Naive thymus-derived CD4-positive, alpha-beta T cell (primary cell): ENCODE results near the gene MCTP2. TPM values are rescaled to one million over a fixed set of nuclear protein-coding genes. Genes with fewer than 3 reads are reported as not detected.

Experiments used
- ATAC-seq: fragments of 150-1000 bp; cut with Tn5 transposase; 2 replicates; pipeline ENCODE4 v1.10.0; 2021; ENCODE audit warnings: mild to moderate bottlenecking, moderate library complexity
- CTCF ChIA-PET: fragments of 350-600 bp; sonication (Branson Sonifier 250); formaldehyde crosslinking; loops from one replicate; lab custom pipeline; 2021; ENCODE audit warnings: antibody characterized with exemption; lab: Charles Lee
- POLR2A ChIA-PET: fragments of 350-600 bp; sonication (Branson Sonifier 250); formaldehyde crosslinking; loops from one replicate; lab custom pipeline; 2021; ENCODE audit warnings: antibody characterized with exemption, inconsistent platforms; lab: Charles Lee
- DNase-seq, 9 donors: peaks; one replicate each; pipeline versions ENCODE4 v3.0.0 to v3.0.0-alpha.2; 2020 to 2022; ENCODE audit warnings: mixed read lengths in 1 of 9
- H3K27ac ChIP-seq: one replicate; pipeline ENCODE4 v1.7.0; 2013; ENCODE audit warnings: mild to moderate bottlenecking, low read depth, low read length, moderate library complexity
- H3K27me3 ChIP-seq, 2 donors: one replicate each; pipeline ENCODE4 v1.7.0; 2013; ENCODE audit warnings: low read length in 2 of 2, mild to moderate bottlenecking in 2 of 2, moderate library complexity in 2 of 2; ENCODE audit not compliant: control insufficient read depth in 2 of 2, insufficient read depth in 2 of 2
- H3K36me3 ChIP-seq, 3 experiments: 1 replicate in 2 of 3; 2 replicates in 1 of 3; pipeline ENCODE4 v1.7.0; 2013; ENCODE audit warnings: low read length in 3 of 3, mild to moderate bottlenecking in 3 of 3, moderate library complexity in 1 of 3; ENCODE audit not compliant: insufficient read depth in 3 of 3, control insufficient read depth in 2 of 3
- H3K4me1 ChIP-seq, 2 donors: one replicate each; pipeline ENCODE4 v1.7.0; 2013; ENCODE audit warnings: low read length in 2 of 2, mild to moderate bottlenecking in 2 of 2, moderate library complexity in 1 of 2; ENCODE audit not compliant: control insufficient read depth in 2 of 2, insufficient read depth in 2 of 2
- H3K4me3 ChIP-seq: 2 replicates; pipeline ENCODE4 v1.7.0; 2013; ENCODE audit warnings: mild to moderate bottlenecking, low read length
- H3K9me3 ChIP-seq, 3 experiments: 1 replicate in 2 of 3; 2 replicates in 1 of 3; pipeline ENCODE4 v1.7.0; 2013; ENCODE audit warnings: low read length in 3 of 3; ENCODE audit not compliant: control insufficient read depth in 2 of 3
- H3K27ac Mint-ChIP-seq, 9 donors: one replicate each; pipeline ENCODE4 v1.8.0; 2020 to 2022; ENCODE audit warnings: mixed read lengths in 9 of 9, mild to moderate bottlenecking in 8 of 9, moderate library complexity in 5 of 9, inconsistent platforms in 2 of 9
- H3K27me3 Mint-ChIP-seq, 5 donors: one replicate each; pipeline ENCODE4 v1.8.0; 2021 to 2022; ENCODE audit warnings: mixed read lengths in 5 of 5, mild to moderate bottlenecking in 1 of 5
- H3K36me3 Mint-ChIP-seq, 5 donors: one replicate each; pipeline ENCODE4 v1.8.0; 2020 to 2022; ENCODE audit warnings: mixed read lengths in 5 of 5, mild to moderate bottlenecking in 3 of 5, inconsistent platforms in 1 of 5
- H3K4me1 Mint-ChIP-seq, 7 donors: one replicate each; pipeline ENCODE4 v1.8.0; 2020 to 2022; ENCODE audit warnings: mixed read lengths in 7 of 7, mild to moderate bottlenecking in 3 of 7, inconsistent platforms in 1 of 7
- H3K4me3 Mint-ChIP-seq, 10 donors: one replicate each; pipeline ENCODE4 v1.8.0; 2020 to 2022; ENCODE audit warnings: mild to moderate bottlenecking in 10 of 10, mixed read lengths in 10 of 10, moderate library complexity in 6 of 10, inconsistent platforms in 2 of 10
- H3K9me3 Mint-ChIP-seq, 11 donors: one replicate each; pipeline ENCODE4 v1.8.0; 2020 to 2022; ENCODE audit warnings: mixed read lengths in 11 of 11, mild to moderate bottlenecking in 4 of 11, inconsistent platforms in 1 of 11, moderate library complexity in 1 of 11
- intact Hi-C, 2 donors: fragments of 100-400 bp; cut with micrococcal nuclease; formaldehyde crosslinking; loops; one replicate each; pipeline ENCODE4 v1.15.1; 2023
- polyA plus RNA-seq, 2 donors: library from polyadenylated mRNA; unstranded; fragments of 300-500 nt; fragmentation: Illumina TruSeq; gene quantifications; one replicate each; pipeline ENCODE4 v1.2.3, GENCODE V29; 2021
- total RNA-seq, 6 experiments: library from RNA in 5 of 6; stranded (reverse) in 5 of 6; gene quantifications; 1 replicate in 5 of 6; 2 replicates in 1 of 6; pipeline ENCODE4 v1.2.3 and lab custom pipeline; 2021 to 2026

MCTP2 gene
- total and polyA plus RNA-seq, 7 experiments from 2014 or later: 1.9 to 44.5 (median 17.0) TPM

DNA sequence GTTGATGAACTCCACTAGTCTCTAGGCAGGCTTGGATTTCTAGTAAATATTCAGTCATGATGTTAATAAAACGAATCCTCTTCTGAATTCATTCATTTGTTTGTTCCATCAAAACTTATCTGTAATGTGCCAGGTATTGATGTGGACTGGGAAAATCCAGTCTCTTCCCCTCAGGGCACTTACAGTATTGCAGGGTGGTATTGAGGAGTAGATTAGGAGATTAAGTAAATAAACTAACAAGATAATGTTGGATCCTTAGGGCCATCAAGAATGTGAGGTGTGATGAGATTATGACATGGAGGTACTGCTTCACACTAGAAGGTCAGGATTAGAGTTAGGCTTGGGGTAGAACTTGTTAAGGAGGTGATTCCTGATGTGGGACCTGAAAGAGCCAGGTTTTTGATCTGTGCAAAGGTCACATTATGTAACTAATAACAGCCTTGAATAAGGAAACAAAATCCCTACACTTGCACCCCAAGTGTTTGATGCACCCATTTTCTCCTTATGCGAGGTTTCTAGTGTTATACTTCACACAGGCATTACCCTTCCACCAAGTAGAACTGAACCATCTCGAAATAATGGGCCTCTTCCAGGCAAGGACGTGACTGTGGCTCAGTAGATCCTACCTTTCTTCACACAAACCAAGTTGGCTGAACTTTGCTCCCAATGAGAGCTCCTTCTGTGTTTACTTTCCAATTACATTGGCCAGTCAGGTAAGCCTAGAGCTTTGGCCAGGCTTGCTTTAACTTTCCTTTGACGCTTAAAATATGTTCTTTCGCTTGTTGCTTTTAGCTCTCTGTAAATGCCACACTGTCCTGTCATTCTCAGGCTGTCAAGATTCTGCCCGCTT lies 16.7 kb downstream of the MCTP2 start:
- Histone ChIP-seq H3K27ac (no peak overlapping the region), H3K4me1 (no peaks in the 10 kb centered on the region), H3K27me3 (no peaks in the 10 kb centered on the region), H3K9me3 (no peaks in the 10 kb centered on the region), H3K36me3 (no peaks in the 10 kb centered on the region), H3K4me3 (no peak overlapping the region)
- intact Hi-C loops: no loop called here
- ChIA-PET CTCF (no interaction called here), POLR2A (no interaction called here)
- H3K27ac Mint-ChIP-seq: no peak overlapping the region
- no peaks in the 10 kb centered on the region for H3K27me3 Mint-ChIP-seq
- DNase-seq (no peak), ATAC-seq (no peak)
- H3K36me3 Mint-ChIP-seq: peaks cover 0 to 39% (median 18%) of the 10 kb centered on the region in 5 donors
- H3K4me1 Mint-ChIP-seq: peaks cover under 1 to 37% (median 3%) of the 10 kb centered on the region in 7 donors
- H3K4me3 Mint-ChIP-seq: no peak overlapping the region
- H3K9me3 Mint-ChIP-seq: peaks cover 0 to 5% (median 2%) of the 10 kb centered on the region in 11 donors

DNA sequence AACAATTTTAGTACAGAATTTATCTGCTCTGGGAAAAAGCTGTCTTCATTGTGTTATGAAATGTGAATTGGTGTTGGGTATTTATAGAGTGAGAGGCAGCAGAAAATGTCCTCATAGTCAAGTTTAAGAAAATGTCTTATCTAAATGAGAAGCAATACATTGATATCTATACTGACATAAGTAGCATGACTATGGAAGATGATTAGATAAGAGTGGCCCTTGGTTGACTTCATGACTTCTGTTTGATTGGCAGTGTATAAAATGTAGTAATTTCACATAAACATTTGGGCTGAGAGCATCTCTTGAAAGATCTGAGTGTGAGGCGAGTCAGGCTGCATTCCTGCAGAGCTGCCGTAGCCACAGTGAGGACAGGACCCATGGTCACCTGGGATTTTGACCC lies 19.4 kb downstream of the MCTP2 start:
- ChIA-PET POLR2A (no interaction called here), CTCF (no interaction called here)
- intact Hi-C loops: no loop called here
- peaks cover 4 to 41% (median 22%) of the 10 kb centered on the region in 5 donors for H3K36me3 Mint-ChIP-seq
- no peak for DNase-seq
- no peaks in the 10 kb centered on the region for H3K27me3 Mint-ChIP-seq
- Histone ChIP-seq H3K9me3 (no peaks in the 10 kb centered on the region), H3K27me3 (no peaks in the 10 kb centered on the region), H3K4me1 (peaks cover 3 to 4% of the 10 kb centered on the region in 2 donors), H3K4me3 (no peak overlapping the region), H3K36me3 (no peaks in the 10 kb centered on the region), H3K27ac (no peak overlapping the region)
- H3K9me3 Mint-ChIP-seq: peaks cover 0 to 9% (median 4%) of the 10 kb centered on the region in 11 donors
- H3K4me3 Mint-ChIP-seq: no peak overlapping the region
- H3K27ac Mint-ChIP-seq: no peak overlapping the region
- ATAC-seq: no peak
- H3K4me1 Mint-ChIP-seq: peaks cover 9 to 56% (median 13%) of the 10 kb centered on the region in 7 donors

DNA sequence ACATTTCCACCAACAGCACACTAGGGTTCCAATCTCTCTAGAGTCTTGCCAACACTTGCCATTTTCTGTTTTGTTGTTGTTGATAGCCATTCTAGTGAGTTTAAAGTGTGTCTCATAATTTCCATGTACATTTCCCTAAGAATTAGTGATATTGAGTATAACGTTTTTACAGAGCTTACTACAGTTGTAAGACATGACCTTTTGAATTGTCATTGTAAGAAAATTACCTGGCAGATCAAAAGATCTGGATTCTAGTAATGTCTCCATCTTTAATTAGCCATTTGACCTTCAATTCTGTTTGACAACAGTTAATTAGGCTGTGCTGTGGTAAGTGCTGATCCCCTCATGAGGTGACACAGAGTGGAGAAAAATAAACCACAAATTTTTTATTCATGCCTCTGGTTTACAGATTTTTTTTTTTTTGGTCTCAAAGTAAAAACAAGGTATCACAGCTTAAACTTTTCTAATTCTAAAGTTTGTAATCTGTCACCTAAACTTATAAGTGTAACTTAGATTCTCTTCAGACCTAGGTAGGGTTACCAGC lies 20.9 kb downstream of the MCTP2 start:
- ChIA-PET POLR2A (no interaction called here), CTCF (no interaction called here)
- intact Hi-C loops: loop anchor here in 1 of 2 donors (2.0 kb wide), 1 partner anchor 21 kb away; no protein-coding TSS in a partner anchor
- ATAC-seq: no peak
- Mint-ChIP-seq H3K9me3 (peaks cover 0 to 9% (median 4%) of the 10 kb centered on the region in 11 donors), H3K4me3 (no peak overlapping the region), H3K27me3 (no peaks in the 10 kb centered on the region), H3K4me1 (peaks cover 9 to 66% (median 13%) of the 10 kb centered on the region in 7 donors), H3K36me3 (peaks cover 4 to 37% (median 22%) of the 10 kb centered on the region in 5 donors), H3K27ac (no peak overlapping the region)
- Histone ChIP-seq H3K4me1 (peaks cover 3 to 4% of the 10 kb centered on the region in 2 donors), H3K9me3 (no peaks in the 10 kb centered on the region), H3K4me3 (no peak overlapping the region), H3K36me3 (no peaks in the 10 kb centered on the region), H3K27ac (no peak overlapping the region), H3K27me3 (no peaks in the 10 kb centered on the region)
- no peak for DNase-seq

DNA sequence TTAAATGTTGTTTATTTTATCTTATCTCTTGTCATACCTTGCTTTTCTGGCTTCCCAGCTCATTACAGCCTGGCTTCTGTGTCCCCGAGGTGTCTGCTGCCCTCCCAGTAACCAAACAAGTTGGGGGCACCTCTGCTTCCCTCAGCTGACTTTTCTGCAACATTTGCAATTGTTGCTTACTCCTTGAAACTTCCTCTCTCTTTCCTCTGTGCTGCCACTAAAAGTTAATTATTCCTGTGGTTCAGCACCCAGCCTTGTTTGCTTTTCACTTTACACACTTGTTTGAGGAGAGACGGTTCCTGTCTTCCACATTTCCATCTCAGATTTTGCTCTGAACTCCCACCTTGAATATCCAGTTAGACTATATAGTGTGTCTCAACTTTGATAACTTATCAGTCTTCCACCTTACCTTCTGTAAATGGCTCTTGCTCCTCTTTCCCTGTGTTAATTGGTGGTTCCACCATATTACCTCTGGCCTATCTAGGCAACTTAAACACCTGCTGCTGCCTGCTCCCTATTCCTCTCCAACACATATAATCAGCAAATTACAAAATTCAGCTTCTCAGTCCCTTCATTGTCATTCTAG lies 21.6 kb downstream of the MCTP2 start:
- no peaks in the 10 kb centered on the region for H3K9me3 ChIP-seq
- no peak for ATAC-seq
- Mint-ChIP-seq H3K9me3 (peaks cover 0 to 9% (median 4%) of the 10 kb centered on the region in 11 donors), H3K4me3 (peak overlapping the region in 3 of 10 donors; percentile 2 to 45 (median 13)), H3K36me3 (peaks cover 4 to 33% (median 22%) of the 10 kb centered on the region in 5 donors), H3K27ac (no peak overlapping the region), H3K27me3 (no peaks in the 10 kb centered on the region), H3K4me1 (peaks cover 9 to 62% (median 14%) of the 10 kb centered on the region in 7 donors)
- CTCF ChIA-PET: no interaction called here
- no peak for DNase-seq
- H3K4me1 ChIP-seq: peaks cover 3 to 4% of the 10 kb centered on the region in 2 donors
- no peaks in the 10 kb centered on the region for H3K27me3 ChIP-seq
- H3K4me3 ChIP-seq: no peak overlapping the region
- intact Hi-C loops: loop anchor here in 1 of 2 donors (2.0 kb wide), 1 partner anchor 20 kb away; no protein-coding TSS in a partner anchor
- POLR2A ChIA-PET: interaction anchor here (0.7 kb wide), 1 partner anchor 420 kb away, joined by 5 read pairs; no protein-coding TSS in a partner anchor
- H3K27ac ChIP-seq: no peak overlapping the region
- H3K36me3 ChIP-seq: no peaks in the 10 kb centered on the region

GRCh38 chr15:94253742-94254141 lies 22.4 kb downstream of the MCTP2 start:
- Histone ChIP-seq H3K27ac (no peak overlapping the region), H3K27me3 (no peaks in the 10 kb centered on the region), H3K36me3 (no peaks in the 10 kb centered on the region), H3K4me1 (peaks cover 3 to 4% of the 10 kb centered on the region in 2 donors), H3K4me3 (no peak overlapping the region), H3K9me3 (no peaks in the 10 kb centered on the region)
- peak overlapping the region in 2 of 9 donors; percentile 13 to 26 for H3K27ac Mint-ChIP-seq
- DNase-seq (no peak), ATAC-seq (peak; percentile 51)
- intact Hi-C loops: loop anchor here in 1 of 2 donors (2.0 kb wide), 1 partner anchor 19 kb away; no protein-coding TSS in a partner anchor
- no peaks in the 10 kb centered on the region for H3K27me3 Mint-ChIP-seq
- peaks cover 9 to 65% (median 21%) of the 10 kb centered on the region in 7 donors for H3K4me1 Mint-ChIP-seq
- CTCF ChIA-PET: no interaction called here
- peak overlapping the region in 4 of 10 donors; percentile 10 to 45 (median 34) for H3K4me3 Mint-ChIP-seq
- peaks cover 4 to 29% (median 18%) of the 10 kb centered on the region in 5 donors for H3K36me3 Mint-ChIP-seq
- POLR2A ChIA-PET: interaction anchor here (0.7 kb wide), 1 partner anchor 420 kb away, joined by 5 read pairs; no protein-coding TSS in a partner anchor
- peaks cover 0 to 9% (median 4%) of the 10 kb centered on the region in 11 donors for H3K9me3 Mint-ChIP-seq

GRCh38 chr15:94255540-94255939 lies 24.2 kb downstream of the MCTP2 start:
- Mint-ChIP-seq H3K27me3 (no peaks in the 10 kb centered on the region), H3K4me1 (peaks cover 9 to 70% (median 30%) of the 10 kb centered on the region in 7 donors), H3K27ac (no peak overlapping the region), H3K4me3 (no peak overlapping the region), H3K9me3 (peaks cover 0 to 9% (median 4%) of the 10 kb centered on the region in 11 donors), H3K36me3 (peaks cover 4 to 29% (median 23%) of the 10 kb centered on the region in 5 donors)
- DNase-seq (no peak), ATAC-seq (no peak)
- no peaks in the 10 kb centered on the region for H3K9me3 ChIP-seq
- ChIA-PET POLR2A (no interaction called here), CTCF (no interaction called here)
- H3K36me3 ChIP-seq: no peaks in the 10 kb centered on the region
- intact Hi-C loops: no loop called here
- H3K4me1 ChIP-seq: peaks cover 3 to 4% of the 10 kb centered on the region in 2 donors
- H3K27me3 ChIP-seq: no peaks in the 10 kb centered on the region
- H3K4me3 ChIP-seq: no peak overlapping the region
- no peak overlapping the region for H3K27ac ChIP-seq
